ENCODE measurements around the gene CAMSAP2.

DNA sequence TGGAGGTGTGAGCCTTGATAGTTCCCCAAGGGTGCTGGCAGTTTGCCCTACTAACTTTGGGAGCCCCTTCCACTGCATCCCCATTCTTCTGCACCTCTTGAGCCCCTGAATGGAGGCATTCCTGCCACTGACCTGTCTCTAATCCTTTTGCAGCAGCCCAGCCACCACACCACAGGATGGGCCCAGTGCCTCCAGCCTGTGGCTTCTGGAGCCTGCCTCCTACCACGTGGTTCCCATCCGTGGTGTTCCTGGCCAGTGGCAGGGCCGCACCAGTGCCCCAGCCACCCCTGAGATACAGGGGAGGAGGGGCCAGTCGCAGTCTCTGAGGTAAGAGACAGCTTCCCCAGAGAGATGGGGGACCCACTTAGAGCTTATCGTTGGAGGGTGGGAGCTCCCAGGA is 170.4 kb downstream of the CAMSAP2 start:
- no peak for TF ChIP-seq ZNF274 (IDR thresholded peaks at IDR 0.05; ENCODE audit: low read length)
- TF ChIP-seq ZNF274 (tag by site-specific recombination; IDR thresholded peaks at IDR 0.05; ENCODE audit: borderline replicate concordance) = no peak
- TF ChIP-seq, protein P1, sequence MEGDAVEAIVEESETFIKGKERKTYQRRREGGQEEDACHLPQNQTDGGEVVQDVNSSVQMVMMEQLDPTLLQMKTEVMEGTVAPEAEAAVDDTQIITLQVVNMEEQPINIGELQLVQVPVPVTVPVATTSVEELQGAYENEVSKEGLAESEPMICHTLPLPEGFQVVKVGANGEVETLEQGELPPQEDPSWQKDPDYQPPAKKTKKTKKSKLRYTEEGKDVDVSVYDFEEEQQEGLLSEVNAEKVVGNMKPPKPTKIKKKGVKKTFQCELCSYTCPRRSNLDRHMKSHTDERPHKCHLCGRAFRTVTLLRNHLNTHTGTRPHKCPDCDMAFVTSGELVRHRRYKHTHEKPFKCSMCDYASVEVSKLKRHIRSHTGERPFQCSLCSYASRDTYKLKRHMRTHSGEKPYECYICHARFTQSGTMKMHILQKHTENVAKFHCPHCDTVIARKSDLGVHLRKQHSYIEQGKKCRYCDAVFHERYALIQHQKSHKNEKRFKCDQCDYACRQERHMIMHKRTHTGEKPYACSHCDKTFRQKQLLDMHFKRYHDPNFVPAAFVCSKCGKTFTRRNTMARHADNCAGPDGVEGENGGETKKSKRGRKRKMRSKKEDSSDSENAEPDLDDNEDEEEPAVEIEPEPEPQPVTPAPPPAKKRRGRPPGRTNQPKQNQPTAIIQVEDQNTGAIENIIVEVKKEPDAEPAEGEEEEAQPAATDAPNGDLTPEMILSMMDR (tag by site-specific recombination; IDR thresholded peaks at IDR 0.05) = no peak
- TF ChIP-seq ZSCAN16 (tag by site-specific recombination; IDR thresholded peaks at IDR 0.05) = no peak
- TF ChIP-seq, protein P2, sequence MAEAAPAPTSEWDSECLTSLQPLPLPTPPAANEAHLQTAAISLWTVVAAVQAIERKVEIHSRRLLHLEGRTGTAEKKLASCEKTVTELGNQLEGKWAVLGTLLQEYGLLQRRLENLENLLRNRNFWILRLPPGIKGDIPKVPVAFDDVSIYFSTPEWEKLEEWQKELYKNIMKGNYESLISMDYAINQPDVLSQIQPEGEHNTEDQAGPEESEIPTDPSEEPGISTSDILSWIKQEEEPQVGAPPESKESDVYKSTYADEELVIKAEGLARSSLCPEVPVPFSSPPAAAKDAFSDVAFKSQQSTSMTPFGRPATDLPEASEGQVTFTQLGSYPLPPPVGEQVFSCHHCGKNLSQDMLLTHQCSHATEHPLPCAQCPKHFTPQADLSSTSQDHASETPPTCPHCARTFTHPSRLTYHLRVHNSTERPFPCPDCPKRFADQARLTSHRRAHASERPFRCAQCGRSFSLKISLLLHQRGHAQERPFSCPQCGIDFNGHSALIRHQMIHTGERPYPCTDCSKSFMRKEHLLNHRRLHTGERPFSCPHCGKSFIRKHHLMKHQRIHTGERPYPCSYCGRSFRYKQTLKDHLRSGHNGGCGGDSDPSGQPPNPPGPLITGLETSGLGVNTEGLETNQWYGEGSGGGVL (tag by site-specific recombination; IDR thresholded peaks at IDR 0.05) = no peak
- TF ChIP-seq, protein P3, sequence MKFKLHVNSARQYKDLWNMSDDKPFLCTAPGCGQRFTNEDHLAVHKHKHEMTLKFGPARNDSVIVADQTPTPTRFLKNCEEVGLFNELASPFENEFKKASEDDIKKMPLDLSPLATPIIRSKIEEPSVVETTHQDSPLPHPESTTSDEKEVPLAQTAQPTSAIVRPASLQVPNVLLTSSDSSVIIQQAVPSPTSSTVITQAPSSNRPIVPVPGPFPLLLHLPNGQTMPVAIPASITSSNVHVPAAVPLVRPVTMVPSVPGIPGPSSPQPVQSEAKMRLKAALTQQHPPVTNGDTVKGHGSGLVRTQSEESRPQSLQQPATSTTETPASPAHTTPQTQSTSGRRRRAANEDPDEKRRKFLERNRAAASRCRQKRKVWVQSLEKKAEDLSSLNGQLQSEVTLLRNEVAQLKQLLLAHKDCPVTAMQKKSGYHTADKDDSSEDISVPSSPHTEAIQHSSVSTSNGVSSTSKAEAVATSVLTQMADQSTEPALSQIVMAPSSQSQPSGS (tag by site-specific recombination; IDR thresholded peaks at IDR 0.05; ENCODE audit: low read depth) = no peak
- TF ChIP-seq ZNF629 (tag by site-specific recombination; IDR thresholded peaks at IDR 0.05) = no peak
- TF ChIP-seq ZBTB48 (tag by site-specific recombination; IDR thresholded peaks at IDR 0.05) = no peak
- no peak for TF ChIP-seq ZNF140 (tag by site-specific recombination; IDR thresholded peaks at IDR 0.05)
- no peak for TF ChIP-seq BCL11A (tag by site-specific recombination; IDR thresholded peaks at IDR 0.05; ENCODE audit: low read depth)
- TF ChIP-seq ZNF664 (tag by site-specific recombination; IDR thresholded peaks at IDR 0.05) = no peak
